ENCODE data around the gene CDK11B. TPM values are rescaled to one million over a fixed set of nuclear protein-coding genes. Genes with fewer than 3 reads are reported as not detected.

The CDK11B gene
- total RNA-seq, 1 donor from 2014 or later, result 29.7 TPM

DNA sequence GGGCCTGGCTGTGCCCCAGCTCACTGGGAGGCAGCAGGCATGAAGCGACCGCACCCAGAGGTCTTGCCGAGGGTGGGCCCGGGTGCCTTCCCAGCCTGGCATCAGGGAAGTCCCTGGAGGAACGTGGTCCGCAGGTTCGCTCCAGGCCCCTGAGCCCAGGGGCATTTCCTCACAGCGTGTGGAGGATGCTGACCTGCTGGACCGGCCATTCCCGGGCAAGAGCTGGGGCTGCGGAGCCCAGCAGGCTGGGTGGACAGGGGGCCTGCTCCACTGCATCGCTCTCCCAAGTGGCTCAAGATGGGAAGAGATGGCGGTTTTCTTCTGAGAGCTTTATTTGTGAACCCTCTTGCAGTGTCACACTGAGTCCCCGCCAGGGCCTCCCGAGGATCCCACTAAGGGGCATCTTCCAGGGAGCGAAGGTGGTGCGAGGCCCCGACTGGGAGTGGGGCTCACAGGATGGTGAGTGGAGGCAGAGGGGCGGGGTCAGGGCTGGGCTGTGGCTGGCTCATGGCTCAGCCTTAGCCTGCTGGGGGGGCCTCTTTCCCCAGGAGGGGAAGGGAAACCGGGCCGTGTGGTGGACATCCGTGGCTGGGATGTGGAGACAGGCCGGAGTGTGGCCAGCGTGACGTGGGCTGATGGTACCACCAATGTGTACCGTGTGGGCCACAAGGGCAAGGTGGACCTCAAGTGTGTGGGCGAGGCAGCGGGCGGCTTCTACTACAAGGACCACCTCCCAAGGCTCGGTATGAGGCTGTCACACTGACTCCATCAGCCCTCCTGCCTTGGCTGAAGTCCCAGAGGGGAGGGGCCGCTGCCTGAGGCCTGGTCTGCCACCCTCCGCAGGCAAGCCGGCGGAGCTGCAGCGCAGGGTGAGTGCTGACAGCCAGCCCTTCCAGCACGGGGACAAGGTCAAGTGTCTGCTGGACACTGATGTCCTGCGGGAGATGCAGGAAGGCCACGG, 34.1 kb downstream of the CDK11B start:
- Mint-ChIP-seq H3K36me3 (ENCODE audit: unreplicated experiment) (no peaks in the 10 kb centered on the region), H3K27ac (ENCODE audit: unreplicated experiment) (no peak overlapping the region), H3K4me3 (ENCODE audit: unreplicated experiment) (no peak overlapping the region), H3K9me3 (ENCODE audit: unreplicated experiment) (no peaks in the 10 kb centered on the region), H3K27me3 (ENCODE audit: unreplicated experiment) (no peaks in the 10 kb centered on the region), H3K4me1 (ENCODE audit: unreplicated experiment) (no peaks in the 10 kb centered on the region)
- DNase-seq (ENCODE audit: extremely low spot score, unreplicated experiment), result no peak
- TF ChIP-seq, protein P1, sequence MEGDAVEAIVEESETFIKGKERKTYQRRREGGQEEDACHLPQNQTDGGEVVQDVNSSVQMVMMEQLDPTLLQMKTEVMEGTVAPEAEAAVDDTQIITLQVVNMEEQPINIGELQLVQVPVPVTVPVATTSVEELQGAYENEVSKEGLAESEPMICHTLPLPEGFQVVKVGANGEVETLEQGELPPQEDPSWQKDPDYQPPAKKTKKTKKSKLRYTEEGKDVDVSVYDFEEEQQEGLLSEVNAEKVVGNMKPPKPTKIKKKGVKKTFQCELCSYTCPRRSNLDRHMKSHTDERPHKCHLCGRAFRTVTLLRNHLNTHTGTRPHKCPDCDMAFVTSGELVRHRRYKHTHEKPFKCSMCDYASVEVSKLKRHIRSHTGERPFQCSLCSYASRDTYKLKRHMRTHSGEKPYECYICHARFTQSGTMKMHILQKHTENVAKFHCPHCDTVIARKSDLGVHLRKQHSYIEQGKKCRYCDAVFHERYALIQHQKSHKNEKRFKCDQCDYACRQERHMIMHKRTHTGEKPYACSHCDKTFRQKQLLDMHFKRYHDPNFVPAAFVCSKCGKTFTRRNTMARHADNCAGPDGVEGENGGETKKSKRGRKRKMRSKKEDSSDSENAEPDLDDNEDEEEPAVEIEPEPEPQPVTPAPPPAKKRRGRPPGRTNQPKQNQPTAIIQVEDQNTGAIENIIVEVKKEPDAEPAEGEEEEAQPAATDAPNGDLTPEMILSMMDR (IDR thresholded peaks at IDR 0.05), result no peak

DNA sequence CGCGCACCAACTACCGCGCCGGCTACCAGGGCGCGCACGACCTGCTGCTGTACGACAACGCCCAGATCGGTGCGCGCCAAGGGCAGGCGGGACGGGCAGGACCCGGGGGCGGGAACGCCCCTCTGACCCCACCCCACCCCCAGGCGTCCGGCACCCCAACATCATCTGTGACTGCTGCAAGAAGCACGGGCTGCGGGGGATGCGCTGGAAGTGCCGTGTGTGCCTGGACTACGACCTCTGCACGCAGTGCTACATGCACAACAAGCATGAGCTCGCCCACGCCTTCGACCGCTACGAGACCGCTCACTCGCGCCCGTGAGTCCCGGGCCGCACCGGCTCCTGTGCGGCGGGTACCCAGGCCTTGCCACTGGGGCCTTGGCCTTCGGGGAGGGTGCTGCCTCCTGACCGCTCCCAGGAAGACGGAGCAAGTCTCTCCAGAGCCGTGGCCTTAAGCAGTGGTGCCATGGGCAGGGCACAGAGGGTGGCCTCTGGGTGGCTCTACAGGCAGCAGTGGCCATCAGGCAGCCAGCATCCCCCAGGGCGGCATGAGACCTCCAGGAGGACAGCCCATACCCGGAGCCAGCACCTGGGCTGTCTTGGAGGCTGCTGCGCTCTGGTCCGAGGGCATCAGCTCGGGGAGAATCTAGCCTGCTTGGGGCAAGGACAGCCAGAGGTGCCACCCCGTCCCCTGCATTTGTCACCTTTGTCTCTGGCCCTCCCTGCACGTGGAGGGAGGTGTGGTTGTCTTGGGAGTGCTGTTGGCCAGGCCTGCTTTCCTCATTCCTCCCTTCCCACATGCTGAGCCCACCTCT, 35.0 kb downstream of the CDK11B start:
- Mint-ChIP-seq H3K4me1 (ENCODE audit: unreplicated experiment) (no peaks in the 10 kb centered on the region), H3K36me3 (ENCODE audit: unreplicated experiment) (no peaks in the 10 kb centered on the region), H3K27ac (ENCODE audit: unreplicated experiment) (no peak overlapping the region), H3K4me3 (ENCODE audit: unreplicated experiment) (no peak overlapping the region), H3K9me3 (ENCODE audit: unreplicated experiment) (no peaks in the 10 kb centered on the region), H3K27me3 (ENCODE audit: unreplicated experiment) (no peaks in the 10 kb centered on the region)
- no peak for DNase-seq (ENCODE audit: extremely low spot score, unreplicated experiment)
- TF ChIP-seq, protein P1 (IDR thresholded peaks at IDR 0.05), result no peak

DNA sequence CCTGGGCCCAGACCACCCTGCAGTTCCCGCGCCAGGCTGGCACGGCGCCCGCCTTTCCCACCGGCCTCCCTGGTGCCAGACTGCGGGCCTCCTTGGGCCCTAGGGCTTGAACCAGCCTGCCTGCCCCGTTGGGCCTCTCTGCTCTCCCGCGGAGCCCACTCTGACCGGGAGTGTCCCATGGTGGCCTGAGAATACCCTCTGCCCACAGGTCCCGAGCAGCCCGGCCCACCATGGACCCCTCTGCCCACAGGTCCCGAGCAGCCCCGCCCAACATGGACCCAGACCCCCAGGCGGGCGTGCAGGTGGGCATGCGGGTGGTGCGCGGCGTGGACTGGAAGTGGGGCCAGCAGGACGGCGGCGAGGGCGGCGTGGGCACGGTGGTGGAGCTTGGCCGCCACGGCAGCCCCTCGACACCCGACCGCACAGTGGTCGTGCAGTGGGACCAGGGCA, 35.6 kb downstream of the CDK11B start:
- Mint-ChIP-seq H3K4me3 (ENCODE audit: unreplicated experiment) (no peak overlapping the region), H3K36me3 (ENCODE audit: unreplicated experiment) (no peaks in the 10 kb centered on the region), H3K4me1 (ENCODE audit: unreplicated experiment) (no peaks in the 10 kb centered on the region), H3K9me3 (ENCODE audit: unreplicated experiment) (no peaks in the 10 kb centered on the region), H3K27ac (ENCODE audit: unreplicated experiment) (no peak overlapping the region), H3K27me3 (ENCODE audit: unreplicated experiment) (no peaks in the 10 kb centered on the region)
- no peak for DNase-seq (ENCODE audit: extremely low spot score, unreplicated experiment)
- TF ChIP-seq, protein P1 (IDR thresholded peaks at IDR 0.05), result no peak

DNA sequence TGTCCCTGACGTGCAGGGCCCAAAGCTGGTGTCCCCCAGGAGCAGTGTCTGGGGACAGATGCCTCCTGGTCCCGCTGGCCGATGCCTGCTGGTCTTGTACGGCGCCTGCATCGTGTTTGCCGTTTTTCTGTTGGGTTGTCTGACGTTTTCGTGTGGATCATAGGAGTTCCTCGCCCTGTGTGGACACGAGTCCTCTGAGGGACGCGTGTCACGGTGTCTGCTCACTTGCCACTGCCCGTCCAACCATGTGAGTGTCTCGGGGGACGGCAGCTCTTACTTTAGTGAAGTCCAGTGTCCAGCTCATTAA, 36.1 kb downstream of the CDK11B start:
- Mint-ChIP-seq H3K27me3 (ENCODE audit: unreplicated experiment) (no peaks in the 10 kb centered on the region), H3K4me1 (ENCODE audit: unreplicated experiment) (peaks cover 2% of the 10 kb centered on the region), H3K9me3 (ENCODE audit: unreplicated experiment) (no peaks in the 10 kb centered on the region), H3K4me3 (ENCODE audit: unreplicated experiment) (no peak overlapping the region), H3K27ac (ENCODE audit: unreplicated experiment) (no peak overlapping the region), H3K36me3 (ENCODE audit: unreplicated experiment) (no peaks in the 10 kb centered on the region)
- no peak for DNase-seq (ENCODE audit: extremely low spot score, unreplicated experiment)
- TF ChIP-seq, protein P1 (IDR thresholded peaks at IDR 0.05), result no peak

All from osteocyte (in vitro differentiated cells).